ENCODE measurements around the gene CLHC1.
"Not testable (repeated sequence)": the region's sequence is repeated elsewhere in the genome, so short reads cannot be mapped to it uniquely, and the experiment has no call there.

Gene CLHC1

GRCh38 chr2:55133467-55134315, 98.4 kb downstream of the CLHC1 start:
- DNase-seq, result peak; percentile 91

GRCh38 chr2:55130849-55131248, 101.2 kb downstream of the CLHC1 start:
- DNase-seq, result no peak

- DNase-seq, result not testable (repeated sequence)
These were observed 105.5 kb downstream of the CLHC1 start for GRCh38 chr2:55126643-55127042.

Data from CD4-positive, alpha-beta T cell treated with Interleukin-21 for 1 hour (primary cell).